ENCODE results near the gene ABHD14A.

Gene ABHD14A

DNA sequence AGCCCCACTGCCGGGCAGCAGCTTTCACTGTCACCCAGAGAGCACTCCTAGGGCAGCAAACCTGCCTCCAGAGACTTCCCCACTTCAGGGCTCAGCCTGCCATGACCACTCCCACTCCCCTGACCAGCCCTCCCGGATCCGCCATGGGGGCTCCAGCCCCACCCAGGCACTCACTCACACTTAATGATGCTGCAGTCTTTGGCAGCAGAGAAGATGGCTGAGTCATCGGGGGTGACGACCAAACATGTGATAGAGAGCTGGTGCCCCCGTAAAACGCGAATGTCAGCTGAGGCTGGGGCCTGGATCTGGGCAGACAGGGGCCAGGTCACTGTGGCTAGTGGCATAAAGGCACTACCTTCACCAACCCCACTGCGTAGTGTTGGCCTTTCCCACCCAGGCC is 37.9 kb upstream of the ABHD14A start:
- no peaks in the 10 kb centered on the region for H4K20me1 ChIP-seq (ENCODE audit: insufficient read depth, low read length)

DNA sequence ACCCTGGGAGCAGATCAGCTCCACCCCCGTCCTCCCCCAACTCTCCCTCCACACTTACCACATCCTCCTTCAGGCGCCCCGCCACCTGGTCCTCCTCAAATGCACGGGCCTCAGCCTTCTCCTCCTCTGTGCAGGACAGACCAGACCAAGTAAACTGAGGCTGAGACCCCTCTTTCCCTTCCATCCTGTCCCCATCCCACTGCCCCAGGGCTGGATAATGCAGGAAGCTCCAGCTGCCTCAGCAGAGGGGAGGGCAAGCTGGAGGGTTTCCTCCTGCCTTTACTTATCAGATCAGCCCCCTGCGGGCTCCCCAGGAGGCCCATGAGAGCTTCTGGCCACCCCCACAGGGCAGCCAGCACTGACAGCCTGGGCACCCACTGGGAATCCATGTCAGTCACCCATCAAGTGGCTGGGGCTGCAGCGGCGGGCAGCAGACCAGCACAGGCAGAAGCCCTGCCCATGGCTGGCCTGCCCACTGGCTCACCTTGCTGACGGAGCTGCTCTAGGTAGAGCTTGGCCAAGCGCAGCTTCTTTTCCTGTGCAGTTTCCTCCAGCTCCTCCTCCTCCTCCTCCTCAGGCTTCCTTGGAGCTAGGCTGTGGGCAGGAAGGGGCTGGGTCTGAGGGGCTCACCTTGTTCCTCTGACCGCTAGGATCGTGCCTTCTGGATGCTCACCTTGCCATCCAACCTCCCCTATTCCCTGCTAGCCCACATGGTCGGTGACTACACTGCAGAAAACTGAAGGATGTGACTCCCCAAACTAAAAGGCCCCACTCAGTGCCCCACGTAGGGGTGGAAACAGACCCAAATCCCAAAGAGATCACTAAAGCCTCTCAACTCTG is 37.0 kb upstream of the ABHD14A start:
- H3K79me2 ChIP-seq (ENCODE audit: insufficient read depth, low read length), result peaks cover 7% of the 10 kb centered on the region; the same call in 1 of the 2 replicates
- no peak overlapping the region for H2AFZ ChIP-seq (ENCODE audit: low read length)
- no peak for TF ChIP-seq EZH2 (IDR thresholded peaks at IDR 0.05; ENCODE audit: borderline replicate concordance, low read length)
- TF ChIP-seq, protein P1, sequence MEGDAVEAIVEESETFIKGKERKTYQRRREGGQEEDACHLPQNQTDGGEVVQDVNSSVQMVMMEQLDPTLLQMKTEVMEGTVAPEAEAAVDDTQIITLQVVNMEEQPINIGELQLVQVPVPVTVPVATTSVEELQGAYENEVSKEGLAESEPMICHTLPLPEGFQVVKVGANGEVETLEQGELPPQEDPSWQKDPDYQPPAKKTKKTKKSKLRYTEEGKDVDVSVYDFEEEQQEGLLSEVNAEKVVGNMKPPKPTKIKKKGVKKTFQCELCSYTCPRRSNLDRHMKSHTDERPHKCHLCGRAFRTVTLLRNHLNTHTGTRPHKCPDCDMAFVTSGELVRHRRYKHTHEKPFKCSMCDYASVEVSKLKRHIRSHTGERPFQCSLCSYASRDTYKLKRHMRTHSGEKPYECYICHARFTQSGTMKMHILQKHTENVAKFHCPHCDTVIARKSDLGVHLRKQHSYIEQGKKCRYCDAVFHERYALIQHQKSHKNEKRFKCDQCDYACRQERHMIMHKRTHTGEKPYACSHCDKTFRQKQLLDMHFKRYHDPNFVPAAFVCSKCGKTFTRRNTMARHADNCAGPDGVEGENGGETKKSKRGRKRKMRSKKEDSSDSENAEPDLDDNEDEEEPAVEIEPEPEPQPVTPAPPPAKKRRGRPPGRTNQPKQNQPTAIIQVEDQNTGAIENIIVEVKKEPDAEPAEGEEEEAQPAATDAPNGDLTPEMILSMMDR (IDR thresholded peaks at IDR 0.05; ENCODE audit: low read length), result no peak
- no peaks in the 10 kb centered on the region for H3K9me3 ChIP-seq (ENCODE audit: low read length)
- no peak overlapping the region for H3K4me2 ChIP-seq (ENCODE audit: low read length)
- H3K9me2 ChIP-seq (ENCODE audit: low read depth, low read length), result no peaks in the 10 kb centered on the region
- peaks cover 28% of the 10 kb centered on the region for H3K4me1 ChIP-seq (ENCODE audit: insufficient read depth, low read length, severe bottlenecking)
- H4K20me1 ChIP-seq (ENCODE audit: insufficient read depth, low read length), result no peaks in the 10 kb centered on the region
- H3K27ac ChIP-seq (ENCODE audit: low read depth, low read length, poor library complexity, severe bottlenecking), result no peak overlapping the region
- peaks cover 53% of the 10 kb centered on the region for H3K36me3 ChIP-seq (ENCODE audit: insufficient read depth, low read length)
- H3K27me3 ChIP-seq (ENCODE audit: insufficient read depth, low read length), result no peaks in the 10 kb centered on the region
- H3K9ac ChIP-seq (ENCODE audit: low read length), result no peak overlapping the region
- H3F3A ChIP-seq (ENCODE audit: insufficient read depth, low read length), result no peaks in the 10 kb centered on the region
- no peak overlapping the region for H3K4me3 ChIP-seq (ENCODE audit: low read depth, low read length, poor library complexity, severe bottlenecking)

More for the DNA sequence above, 37.9 kb upstream of the ABHD14A start:
- Histone ChIP-seq H3K79me2 (ENCODE audit: insufficient read depth, low read length) (peaks cover 7% of the 10 kb centered on the region; the same call in 1 of the 2 replicates), H3K9me3 (ENCODE audit: low read length) (no peaks in the 10 kb centered on the region), H3K9me2 (ENCODE audit: low read depth, low read length) (no peaks in the 10 kb centered on the region), H3K36me3 (ENCODE audit: insufficient read depth, low read length) (peaks cover 59% of the 10 kb centered on the region), H3F3A (ENCODE audit: insufficient read depth, low read length) (no peaks in the 10 kb centered on the region), H3K4me1 (ENCODE audit: insufficient read depth, low read length, severe bottlenecking) (peaks cover 21% of the 10 kb centered on the region), H3K4me2 (ENCODE audit: low read length) (no peak overlapping the region), H3K9ac (ENCODE audit: low read length) (no peak overlapping the region), H3K4me3 (ENCODE audit: low read depth, low read length, poor library complexity, severe bottlenecking) (no peak overlapping the region), H2AFZ (ENCODE audit: low read length) (no peak overlapping the region), H3K27ac (ENCODE audit: low read depth, low read length, poor library complexity, severe bottlenecking) (no peak overlapping the region), H3K27me3 (ENCODE audit: insufficient read depth, low read length) (no peaks in the 10 kb centered on the region)
- no peak for TF ChIP-seq EZH2 (IDR thresholded peaks at IDR 0.05; ENCODE audit: borderline replicate concordance, low read length)
- TF ChIP-seq, protein P1 (IDR thresholded peaks at IDR 0.05; ENCODE audit: low read length), result no peak

DNA sequence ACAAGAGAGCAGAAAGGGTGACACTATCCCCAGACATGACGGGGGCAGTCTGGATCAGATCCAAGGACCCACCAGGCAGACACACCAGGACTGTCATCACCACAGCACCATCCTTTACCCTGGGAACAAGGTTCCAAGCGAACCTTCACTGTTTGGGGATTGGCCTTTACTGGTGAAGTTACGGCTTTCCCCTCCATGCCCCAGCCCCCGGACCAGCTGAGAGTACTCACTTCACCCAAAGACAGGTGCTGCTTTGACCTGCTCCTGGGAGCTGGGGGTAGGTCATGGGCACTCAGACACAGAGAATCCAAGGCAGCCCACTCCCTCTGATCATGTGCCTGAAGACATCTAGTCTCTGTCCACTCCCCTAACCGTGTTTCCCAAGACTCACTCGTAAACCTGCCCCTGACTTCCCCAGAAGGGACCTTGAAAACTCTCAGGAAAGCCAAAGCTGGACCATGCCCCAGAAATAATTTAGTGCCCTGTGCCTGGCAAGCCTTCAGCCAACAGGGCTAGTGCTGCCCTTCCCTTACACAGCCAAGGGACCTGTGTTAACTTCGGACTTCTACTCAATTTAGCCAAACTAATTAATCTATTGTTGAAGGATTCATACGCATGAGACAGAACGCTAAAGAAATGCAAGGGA is 36.0 kb upstream of the ABHD14A start:
- H3K9ac ChIP-seq (ENCODE audit: low read length), result no peak overlapping the region; the same call in 1 of the 2 replicates
- H3K4me3 ChIP-seq (ENCODE audit: low read depth, low read length, poor library complexity, severe bottlenecking), result no peak overlapping the region
- peaks cover 42% of the 10 kb centered on the region for H3K36me3 ChIP-seq (ENCODE audit: insufficient read depth, low read length)
- H3K9me3 ChIP-seq (ENCODE audit: low read length), result no peaks in the 10 kb centered on the region
- H3K79me2 ChIP-seq (ENCODE audit: insufficient read depth, low read length), result peaks cover 7% of the 10 kb centered on the region; the same call in 1 of the 2 replicates
- H4K20me1 ChIP-seq (ENCODE audit: insufficient read depth, low read length), result no peaks in the 10 kb centered on the region
- no peaks in the 10 kb centered on the region for H3K9me2 ChIP-seq (ENCODE audit: low read depth, low read length)
- H3K27me3 ChIP-seq (ENCODE audit: insufficient read depth, low read length), result no peaks in the 10 kb centered on the region
- peaks cover 29% of the 10 kb centered on the region for H3K4me1 ChIP-seq (ENCODE audit: insufficient read depth, low read length, severe bottlenecking)
- H3K27ac ChIP-seq (ENCODE audit: low read depth, low read length, poor library complexity, severe bottlenecking), result no peak overlapping the region
- H2AFZ ChIP-seq (ENCODE audit: low read length), result no peak overlapping the region
- H3F3A ChIP-seq (ENCODE audit: insufficient read depth, low read length), result no peaks in the 10 kb centered on the region
- no peak for TF ChIP-seq EZH2 (IDR thresholded peaks at IDR 0.05; ENCODE audit: borderline replicate concordance, low read length)
- TF ChIP-seq, protein P1 (IDR thresholded peaks at IDR 0.05; ENCODE audit: low read length), result no peak
- H3K4me2 ChIP-seq (ENCODE audit: low read length), result no peak overlapping the region
